HepG2 (cell line): ENCODE measurements around the gene NOP14. TPM values are rescaled to one million over a fixed set of nuclear protein-coding genes. Genes with fewer than 3 reads are reported as not detected.
A peak's percentile ranks its signal among the peaks of the same experiment; 100 is the strongest.

ENCODE experiments used
- FOSL1 ChIP-seq: sonication (generic); formaldehyde crosslinking; IDR thresholded peaks from 2 replicates; pipeline ENCODE4 v1.9.0; 2021; ENCODE audit warnings: missing genetic modification reagents, borderline replicate concordance
- FUBP1 ChIP-seq: sonication (generic); formaldehyde crosslinking; IDR thresholded peaks from 2 replicates; pipeline ENCODE4 v1.5.1; 2020; ENCODE audit warnings: missing genetic modification reagents, mild to moderate bottlenecking, borderline replicate concordance
- NPAS2 ChIP-seq: sonication (generic); formaldehyde crosslinking; IDR thresholded peaks from 2 replicates; pipeline ENCODE4 v1.8.0; 2022; ENCODE audit warnings: mild to moderate bottlenecking, missing genetic modification reagents, borderline replicate concordance
- PBX2 ChIP-seq: IDR thresholded peaks from 2 replicates; pipeline ENCODE4 v1.6.1; 2016; ENCODE audit warnings: control low read depth
- RCOR2 ChIP-seq: IDR thresholded peaks from 2 replicates; pipeline ENCODE4 v1.6.1; 2016; ENCODE audit warnings: missing biosample characterization, missing genetic modification reagents
- SAP130 ChIP-seq: IDR thresholded peaks from 2 replicates; pipeline ENCODE4 v1.6.1; 2016; ENCODE audit warnings: low read depth
- TERF1 ChIP-seq: sonication (generic); formaldehyde crosslinking; IDR thresholded peaks from 2 replicates; pipeline ENCODE4 v1.8.0; 2022; ENCODE audit warnings: mild to moderate bottlenecking, missing genetic modification reagents, moderate library complexity
- THAP7 ChIP-seq: sonication (generic); formaldehyde crosslinking; IDR thresholded peaks from 2 replicates; pipeline ENCODE4 v1.8.1; 2023; ENCODE audit warnings: mild to moderate bottlenecking, missing genetic modification reagents
- ZBTB14 ChIP-seq: sonication (generic); formaldehyde crosslinking; IDR thresholded peaks from 2 replicates; pipeline ENCODE4 v1.4.0; 2020; ENCODE audit warnings: missing genetic modification reagents
- ZBTB33 ChIP-seq: sonication (generic); formaldehyde crosslinking; IDR thresholded peaks from 2 replicates; pipeline ENCODE4 v1.4.0; 2020; ENCODE audit warnings: missing genetic modification reagents
- ZNF101 ChIP-seq: sonication (generic); formaldehyde crosslinking; IDR thresholded peaks from 2 replicates; pipeline ENCODE4 v1.4.0; 2020; ENCODE audit warnings: mild to moderate bottlenecking, low read depth, missing genetic modification reagents, borderline replicate concordance
- ZNF136 ChIP-seq: sonication (generic); formaldehyde crosslinking; IDR thresholded peaks from 2 replicates; pipeline ENCODE4 v1.8.1; 2022; ENCODE audit warnings: low read depth, mild to moderate bottlenecking, moderate library complexity, missing genetic modification reagents
- ZNF263 ChIP-seq: sonication (generic); formaldehyde crosslinking; IDR thresholded peaks from 2 replicates; pipeline ENCODE4 v1.4.0; 2020; ENCODE audit warnings: missing genetic modification reagents
- ZNF597 ChIP-seq: sonication (generic); formaldehyde crosslinking; IDR thresholded peaks from 2 replicates; pipeline ENCODE4 v1.5.0; 2020; ENCODE audit warnings: missing genetic modification reagents
- ZNF616 ChIP-seq: sonication (generic); formaldehyde crosslinking; IDR thresholded peaks from 2 replicates; pipeline ENCODE4 v1.5.0; 2020; ENCODE audit warnings: low read depth, mild to moderate bottlenecking, missing genetic modification reagents
- ZNF766 ChIP-seq: sonication (generic); formaldehyde crosslinking; IDR thresholded peaks from 2 replicates; pipeline ENCODE4 v1.5.0; 2020; ENCODE audit warnings: missing genetic modification reagents, borderline replicate concordance
- polyA plus RNA-seq, 8 experiments: library from polyadenylated mRNA; depleted of rRNA in 3 of 8; stranded (reverse) in 7 of 8; unstranded in 1 of 8; fragments of >200 nt; fragmentation: Illumina TruSeq in 4 of 8; extraction: Trizol in 4 of 8; gene quantifications; 2 replicates each; pipeline versions ENCODE4 v1.2.1 to v1.2.3, GENCODE V29; 2011 to 2016; ENCODE audit warnings: low read depth in 4 of 8, missing spikeins in 1 of 8, mixed read lengths in 1 of 8; ENCODE audit not compliant: insufficient read depth in 1 of 8
- total RNA-seq, 5 experiments: library from RNA; depleted of rRNA; stranded (reverse); fragments of >200 nt; fragmentation: Illumina TruSeq; extraction: Trizol; gene quantifications; 2 replicates each; pipeline ENCODE4 v1.2.3, GENCODE V29; 2016; ENCODE audit warnings: low read depth in 1 of 5

NOP14 gene
- total and polyA plus RNA-seq, 2 of the 13 experiments (the other 11 are each of a cell fraction or from before 2014, with no cell fraction given): 6.9 to 47.9 TPM

- TF ChIP-seq TERF1 (CRISPR knock-in tag): no peak
- TF ChIP-seq ZBTB33 (CRISPR knock-in tag): peak; percentile 54; the same call in 1 of the 2 replicates
- TF ChIP-seq NPAS2 (CRISPR knock-in tag): no peak
- TF ChIP-seq ZNF101: no peak
- no peak for TF ChIP-seq PBX2
- TF ChIP-seq ZNF136 (CRISPR knock-in tag): no peak
- TF ChIP-seq ZNF263: peak; percentile 82
- no peak for TF ChIP-seq FUBP1 (CRISPR knock-in tag)
- no peak; the same call in 1 of the 2 replicates for TF ChIP-seq ZBTB14 (CRISPR knock-in tag)
- no peak for TF ChIP-seq ZNF597 (CRISPR knock-in tag)
- no peak for TF ChIP-seq THAP7
- TF ChIP-seq ZNF616 (CRISPR knock-in tag): no peak
- no peak for TF ChIP-seq ZNF766 (CRISPR knock-in tag)
- peak; percentile 96 for TF ChIP-seq SAP130 (CRISPR knock-in tag)
- no peak for TF ChIP-seq FOSL1 (CRISPR knock-in tag)
- TF ChIP-seq RCOR2 (CRISPR knock-in tag): 0 out of 2 replicates have a peak, but pooled peaks have one; percentile 33
Observed at GRCh38 chr4:2937146-2937857, 25.9 kb downstream of the NOP14 start (continued).
